Fibroblast of villous mesenchyme (primary cell): ENCODE measurements around the gene RNU2-63P. TPM values are rescaled to one million over a fixed set of nuclear protein-coding genes. Genes with fewer than 3 reads are reported as not detected.
"Not testable (repeated sequence)": the region's sequence is repeated elsewhere in the genome, so short reads cannot be mapped to it uniquely, and the experiment has no call there.

Source experiments
- DNase-seq: peaks from one replicate; pipeline ENCODE4 v3.0.0-alpha.2; 2010; ENCODE audit warnings: low read depth
- H3K4me3 ChIP-seq: 2 replicates; pipeline ENCODE4 v1.5.1; 2011; ENCODE audit warnings: low read depth, mild to moderate bottlenecking, low read length
- small RNA-seq: library from RNA; depleted of rRNA; stranded (forward); fragments of <200 nt; gene quantifications from one replicate; pipeline ENCODE3, GENCODE V24; 2012
- total RNA-seq: library from RNA; depleted of rRNA; stranded (reverse); fragments of >200 nt; gene quantifications from 2 replicates; pipeline ENCODE4 v1.2.3, GENCODE V29; 2012
- TF ChIP-seq, protein P1 (sequence below): IDR thresholded peaks from 2 replicates; pipeline ENCODE4 v1.5.1; 2012; ENCODE audit warnings: low read depth, mild to moderate bottlenecking, low read length; ENCODE audit not compliant: insufficient read depth

RNU2-63P gene
- total RNA-seq, 1 donor = under 0.01 TPM

DNA sequence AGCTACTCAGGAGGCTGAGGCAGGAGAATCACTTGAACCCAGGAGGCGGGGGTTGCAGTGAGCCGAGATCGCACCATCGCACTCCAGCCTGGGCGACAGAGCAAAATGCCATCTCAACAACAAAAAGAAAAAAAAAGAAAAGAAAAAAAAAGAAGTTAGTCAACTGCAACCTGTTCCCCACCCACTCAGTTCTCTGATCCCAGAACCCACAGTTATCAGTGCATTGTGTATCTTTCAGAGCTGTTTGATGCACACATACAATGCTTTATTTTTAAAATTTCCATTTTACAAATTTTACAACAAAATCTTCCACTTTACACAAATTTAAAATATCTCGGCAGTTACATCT, 14.0 kb downstream of the RNU2-63P start:
- no peak overlapping the region for H3K4me3 ChIP-seq
- no peak for DNase-seq
- TF ChIP-seq, protein P1, sequence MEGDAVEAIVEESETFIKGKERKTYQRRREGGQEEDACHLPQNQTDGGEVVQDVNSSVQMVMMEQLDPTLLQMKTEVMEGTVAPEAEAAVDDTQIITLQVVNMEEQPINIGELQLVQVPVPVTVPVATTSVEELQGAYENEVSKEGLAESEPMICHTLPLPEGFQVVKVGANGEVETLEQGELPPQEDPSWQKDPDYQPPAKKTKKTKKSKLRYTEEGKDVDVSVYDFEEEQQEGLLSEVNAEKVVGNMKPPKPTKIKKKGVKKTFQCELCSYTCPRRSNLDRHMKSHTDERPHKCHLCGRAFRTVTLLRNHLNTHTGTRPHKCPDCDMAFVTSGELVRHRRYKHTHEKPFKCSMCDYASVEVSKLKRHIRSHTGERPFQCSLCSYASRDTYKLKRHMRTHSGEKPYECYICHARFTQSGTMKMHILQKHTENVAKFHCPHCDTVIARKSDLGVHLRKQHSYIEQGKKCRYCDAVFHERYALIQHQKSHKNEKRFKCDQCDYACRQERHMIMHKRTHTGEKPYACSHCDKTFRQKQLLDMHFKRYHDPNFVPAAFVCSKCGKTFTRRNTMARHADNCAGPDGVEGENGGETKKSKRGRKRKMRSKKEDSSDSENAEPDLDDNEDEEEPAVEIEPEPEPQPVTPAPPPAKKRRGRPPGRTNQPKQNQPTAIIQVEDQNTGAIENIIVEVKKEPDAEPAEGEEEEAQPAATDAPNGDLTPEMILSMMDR = no peak

DNA sequence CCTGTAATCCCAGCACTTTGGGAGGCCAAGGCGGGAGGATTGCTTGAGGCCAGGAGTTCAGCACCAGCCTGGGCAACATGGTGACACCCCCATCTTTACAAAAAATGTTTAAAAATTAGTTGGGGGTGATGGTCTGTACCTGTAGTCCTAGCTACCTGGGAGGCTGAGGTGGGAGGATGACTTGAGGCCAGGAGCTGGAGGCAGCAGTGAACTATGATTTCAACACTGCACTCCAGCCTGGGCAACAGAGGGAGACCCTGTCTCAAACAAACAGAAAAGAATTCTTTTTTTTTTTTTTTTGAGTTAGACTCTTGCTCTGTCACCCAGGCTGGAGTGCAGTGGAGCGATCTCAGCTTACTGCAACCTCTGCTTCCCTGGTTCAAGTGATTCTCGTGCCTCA, 15.9 kb downstream of the RNU2-63P start:
- not testable (repeated sequence) for DNase-seq, H3K4me3 ChIP-seq

- TF ChIP-seq, protein P1 = no peak
- no peak for DNase-seq
- no peak overlapping the region for H3K4me3 ChIP-seq
Observed at GRCh38 chr2:87996570-87996969, 19.8 kb downstream of the RNU2-63P start.

DNA sequence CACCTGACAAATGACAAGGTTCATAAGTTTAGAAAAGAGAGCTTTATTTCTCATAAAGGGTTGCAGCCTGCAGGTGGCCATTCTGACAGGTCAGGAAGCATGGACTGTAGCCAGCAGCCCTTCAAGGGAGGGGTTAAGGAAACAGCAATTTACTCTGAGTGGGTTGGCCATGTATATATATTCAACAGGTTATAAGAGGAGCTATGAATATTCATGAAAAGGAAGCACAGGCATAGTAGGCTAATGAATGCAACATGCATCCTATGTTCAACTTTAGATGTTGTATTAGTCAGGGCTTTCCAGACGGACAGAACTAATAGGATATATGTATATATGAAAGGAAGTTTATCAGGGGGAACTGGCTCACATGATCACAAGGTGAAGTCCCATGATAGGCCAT, 20.6 kb downstream of the RNU2-63P start:
- no peak overlapping the region for H3K4me3 ChIP-seq
- TF ChIP-seq, protein P1 = no peak
- no peak for DNase-seq

GRCh38 chr2:87994304-87994850, 22.0 kb downstream of the RNU2-63P start:
- H3K4me3 ChIP-seq = not testable (repeated sequence)

GRCh38 chr2:87992569-87992968, 23.8 kb downstream of the RNU2-63P start:
- H3K4me3 ChIP-seq, DNase-seq: not testable (repeated sequence)

More at GRCh38 chr2:87994304-87994850, 22.0 kb downstream of the RNU2-63P start:
- DNase-seq = not testable (repeated sequence)

DNA sequence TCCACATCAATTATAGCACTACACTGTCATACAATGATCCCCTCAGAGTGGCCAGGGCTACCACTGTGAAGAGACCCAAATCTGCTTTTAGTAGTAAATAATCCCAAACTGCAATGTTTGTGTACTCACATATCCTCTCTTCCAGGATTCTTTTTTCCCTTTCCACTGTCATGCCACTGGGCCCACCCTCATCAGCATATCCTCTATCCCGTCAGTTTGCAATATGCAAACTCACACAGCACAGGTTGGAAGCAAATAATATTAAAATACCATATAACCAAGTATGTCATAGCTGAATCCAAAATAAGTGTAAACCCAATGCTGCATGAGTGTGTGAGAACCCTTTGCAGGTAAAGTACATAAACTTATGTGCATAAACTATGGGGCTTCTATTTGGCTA, 28.9 kb downstream of the RNU2-63P start:
- DNase-seq, H3K4me3 ChIP-seq: not testable (repeated sequence)

- DNase-seq, H3K4me3 ChIP-seq: not testable (repeated sequence)
Observed at GRCh38 chr2:87985902-87986301, 30.4 kb downstream of the RNU2-63P start.

- not testable (repeated sequence) for DNase-seq, H3K4me3 ChIP-seq
Observed at GRCh38 chr2:87981182-87981581, 35.2 kb downstream of the RNU2-63P start.

- not testable (repeated sequence) for H3K4me3 ChIP-seq, DNase-seq
Observed at GRCh38 chr2:87972385-87972784, 44.0 kb downstream of the RNU2-63P start.

Small RNA genes within 50 kb of the gene (small RNA-seq; reads per million reads assigned to genes)
- gene RNU2-63P = 666 reads per million, percentile 99 among the genes with 10 or more reads in this experiment

Other genes starting within 250 kb of the RNU2-63P start
- gene RGPD2, start 190.8 kb downstream of the RNU2-63P start, total RNA-seq = 3.5 and 6.5 TPM in 2 replicates
- gene KRCC1, start 39.2 kb upstream of the RNU2-63P start, total RNA-seq = 18.0 and 36.3 TPM in 2 replicates
- under 0.01 TPM in 1 of 2 replicates, not detected in the other for gene SMYD1, start 51.3 kb upstream of the RNU2-63P start, total RNA-seq
- gene FABP1, start 111.5 kb upstream of the RNU2-63P start, total RNA-seq = not detected in 2 replicates
- under 0.01 and 7.4 TPM in 2 replicates for gene THNSL2, start 153.8 kb upstream of the RNU2-63P start, total RNA-seq